Endothelial cell of umbilical vein (primary cell): ENCODE measurements around the gene SLCO2A1. TPM values are rescaled to one million over a fixed set of nuclear protein-coding genes. Genes with fewer than 3 reads are reported as not detected.

Experiments
- BruUV-seq: library from RNA; stranded (reverse); fragments of 400-500 nt; replicated peaks from 2 replicates; lab custom pipeline; 2021; lab: Mats Ljungman, UMichigan
- CTCF ChIA-PET: fragments of 300-600, 350-600 bp; sonication (Branson Sonifier 250); formaldehyde crosslinking; loops from one replicate; lab custom pipeline; 2021; ENCODE audit warnings: antibody characterized with exemption, inconsistent platforms; lab: Charles Lee
- POLR2A ChIA-PET: fragments of 300-600, 350-600 bp; sonication (Branson Sonifier 250); formaldehyde crosslinking; loops from one replicate; lab custom pipeline; 2021; ENCODE audit warnings: antibody characterized with exemption, inconsistent platforms; lab: Charles Lee
- DNase-seq: peaks from one replicate; pipeline ENCODE4 v3.0.0-alpha.2; 2011; ENCODE audit warnings: low read depth, low spot score
- FAIRE-seq: peaks from 2 replicates; lab custom pipeline; 2011; peaks lifted over from hg19 to GRCh38; lab: Jason Lieb, UNC
- H2AFZ ChIP-seq: 2 replicates; pipeline ENCODE4 v1.6.0; 2012; ENCODE audit warnings: low read depth, low read length, control low read depth, inconsistent platforms
- H3K27ac ChIP-seq: 2 replicates; pipeline ENCODE4 v1.5.1; 2011; ENCODE audit warnings: low read depth, mild to moderate bottlenecking, control low read depth, low read length, moderate library complexity; ENCODE audit not compliant: insufficient read depth
- H3K27me3 ChIP-seq, 2 experiments: 2 replicates each; pipeline versions ENCODE4 v1.6.0 to v1.6.1; 2011; ENCODE audit warnings: low read length in 2 of 2, mixed read lengths in 1 of 2; ENCODE audit not compliant: control insufficient read depth in 2 of 2, insufficient read depth in 2 of 2
- H3K36me3 ChIP-seq, 2 experiments: 2 replicates in 1 of 2; 3 replicates in 1 of 2; pipeline ENCODE4 v1.5.1; 2011; ENCODE audit warnings: low read length in 2 of 2, mild to moderate bottlenecking in 1 of 2, moderate library complexity in 1 of 2; ENCODE audit not compliant: control insufficient read depth in 2 of 2, insufficient read depth in 2 of 2; ENCODE audit errors: extremely low read depth in 1 of 2
- H3K4me1 ChIP-seq: 3 replicates; pipeline ENCODE4 v1.5.1; 2011; ENCODE audit warnings: mild to moderate bottlenecking, low read length; ENCODE audit not compliant: control insufficient read depth, insufficient read depth; ENCODE audit errors: extremely low read depth
- H3K4me2 ChIP-seq: 2 replicates; pipeline ENCODE4 v1.6.1; 2011; ENCODE audit warnings: low read length, control low read depth, mixed read lengths; ENCODE audit not compliant: insufficient read depth
- H3K4me3 ChIP-seq, 3 experiments: fragments of 200-600 bp in 1 of 3; sonication (generic), shearing (Covaris generic) in 1 of 3; replicated peaks in 1 of 3; 2 replicates each; pipeline ENCODE4 v1.5.1; 2011 to 2016; ENCODE audit warnings: control low read depth in 3 of 3, low read length in 3 of 3, mild to moderate bottlenecking in 2 of 3, inconsistent platforms in 1 of 3, low read depth in 1 of 3, moderate library complexity in 1 of 3; ENCODE audit not compliant: insufficient read depth in 1 of 3
- H3K79me2 ChIP-seq: 2 replicates; pipeline ENCODE4 v1.6.0; 2012; ENCODE audit warnings: low read length, inconsistent platforms; ENCODE audit not compliant: control insufficient read depth, insufficient read depth
- H3K9ac ChIP-seq: replicated peaks from 2 replicates; pipeline ENCODE3; 2011; ENCODE audit warnings: low read length, control low read depth; ENCODE audit not compliant: insufficient read depth; ENCODE audit errors: extremely low read depth
- H3K9me1 ChIP-seq: replicated peaks from 3 replicates; pipeline ENCODE4 v1.6.0; 2011; ENCODE audit warnings: mild to moderate bottlenecking, low read length; ENCODE audit not compliant: control insufficient read depth, insufficient read depth; ENCODE audit errors: extremely low read depth
- H3K9me3 ChIP-seq: replicated peaks from 2 replicates; pipeline ENCODE4 v1.5.1; 2012; ENCODE audit warnings: low read length, inconsistent platforms; ENCODE audit not compliant: control insufficient read depth, insufficient read depth
- H4K20me1 ChIP-seq: replicated peaks from 2 replicates; pipeline ENCODE3; 2011; ENCODE audit warnings: mild to moderate bottlenecking, low read length; ENCODE audit not compliant: control insufficient read depth, insufficient read depth; ENCODE audit errors: extremely low read depth
- EZH2 ChIP-seq: IDR thresholded peaks from 2 replicates; pipeline ENCODE4 v1.6.1; 2012; ENCODE audit warnings: borderline replicate concordance, low read depth, mild to moderate bottlenecking, moderate library complexity, low read length, inconsistent platforms; ENCODE audit not compliant: severe bottlenecking
- FOS ChIP-seq: IDR thresholded peaks from 2 replicates; pipeline ENCODE4 v1.6.1; 2011; ENCODE audit warnings: mild to moderate bottlenecking, low read length, moderate library complexity, borderline replicate concordance; ENCODE audit not compliant: insufficient read depth
- GATA2 ChIP-seq: IDR thresholded peaks from 2 replicates; pipeline ENCODE4 v1.7.0; 2011; ENCODE audit warnings: low read depth, mild to moderate bottlenecking, moderate library complexity, mixed read lengths, low read length; ENCODE audit not compliant: insufficient read length, insufficient read depth
- JUN ChIP-seq: IDR thresholded peaks from 2 replicates; pipeline ENCODE4 v1.6.1; 2011; ENCODE audit warnings: borderline replicate concordance, low read depth; ENCODE audit not compliant: insufficient read length, insufficient read depth
- MYC ChIP-seq: IDR thresholded peaks from one replicate; pipeline ENCODE4 v1.6.1; 2011; ENCODE audit warnings: mild to moderate bottlenecking, low read depth, low read length
- POLR2A ChIP-seq: IDR thresholded peaks from 2 replicates; pipeline ENCODE4 v1.6.1; 2012; ENCODE audit warnings: low read depth, mild to moderate bottlenecking, control low read depth, low read length
- POLR2AphosphoS5 ChIP-seq: IDR thresholded peaks from 2 replicates; pipeline ENCODE4 v1.6.1; 2012; ENCODE audit warnings: low read depth, mild to moderate bottlenecking, control low read depth, low read length, moderate library complexity; ENCODE audit not compliant: insufficient read depth
- dilution Hi-C: fragments of 300-500 bp; cut with MboI; formaldehyde crosslinking; loops from one replicate; pipeline ENCODE4 v1.15.0; 2019; ENCODE audit warnings: low sequenced_read_pairs; ENCODE audit not compliant: extremely low pct_ligation_motif_present
- intact Hi-C: fragments of 100-400 bp; cut with micrococcal nuclease; formaldehyde crosslinking; loops from one replicate; pipeline ENCODE4 v1.10.0; 2022
- polyA plus RNA-seq, 4 experiments: library from polyadenylated mRNA; depleted of rRNA in 3 of 4; stranded (reverse) in 3 of 4; unstranded in 1 of 4; fragments of >200 nt; gene quantifications; 2 replicates each; pipeline versions ENCODE4 v1.2.1 to v1.2.3, GENCODE V29; 2011 to 2012; ENCODE audit warnings: missing spikeins in 1 of 4
- total RNA-seq: library from RNA; stranded (reverse); gene quantifications from 2 replicates; pipeline ENCODE4 v1.2.3, GENCODE V29; 2021
- TF ChIP-seq, protein P1 (sequence below): IDR thresholded peaks from 2 replicates; pipeline ENCODE4 v1.6.1; 2011; ENCODE audit not compliant: insufficient read depth, insufficient read length
- TF ChIP-seq, protein P2 (sequence below), 2 donors: IDR thresholded peaks; 1 replicate in 1 of 2; 2 replicates in 1 of 2; pipeline ENCODE4 v1.5.1; 2011; ENCODE audit warnings: low read length in 2 of 2, mild to moderate bottlenecking in 2 of 2, moderate library complexity in 2 of 2, control low read depth in 1 of 2, inconsistent platforms in 1 of 2, low read depth in 1 of 2; ENCODE audit not compliant: insufficient read depth in 1 of 2; ENCODE audit errors: extremely low read depth in 1 of 2

The SLCO2A1 gene
- total and polyA plus RNA-seq, 2 donors (not counting 3 experiments of a cell fraction or from before 2014, with no cell fraction given) = 1.4 to 11.9 TPM

DNA sequence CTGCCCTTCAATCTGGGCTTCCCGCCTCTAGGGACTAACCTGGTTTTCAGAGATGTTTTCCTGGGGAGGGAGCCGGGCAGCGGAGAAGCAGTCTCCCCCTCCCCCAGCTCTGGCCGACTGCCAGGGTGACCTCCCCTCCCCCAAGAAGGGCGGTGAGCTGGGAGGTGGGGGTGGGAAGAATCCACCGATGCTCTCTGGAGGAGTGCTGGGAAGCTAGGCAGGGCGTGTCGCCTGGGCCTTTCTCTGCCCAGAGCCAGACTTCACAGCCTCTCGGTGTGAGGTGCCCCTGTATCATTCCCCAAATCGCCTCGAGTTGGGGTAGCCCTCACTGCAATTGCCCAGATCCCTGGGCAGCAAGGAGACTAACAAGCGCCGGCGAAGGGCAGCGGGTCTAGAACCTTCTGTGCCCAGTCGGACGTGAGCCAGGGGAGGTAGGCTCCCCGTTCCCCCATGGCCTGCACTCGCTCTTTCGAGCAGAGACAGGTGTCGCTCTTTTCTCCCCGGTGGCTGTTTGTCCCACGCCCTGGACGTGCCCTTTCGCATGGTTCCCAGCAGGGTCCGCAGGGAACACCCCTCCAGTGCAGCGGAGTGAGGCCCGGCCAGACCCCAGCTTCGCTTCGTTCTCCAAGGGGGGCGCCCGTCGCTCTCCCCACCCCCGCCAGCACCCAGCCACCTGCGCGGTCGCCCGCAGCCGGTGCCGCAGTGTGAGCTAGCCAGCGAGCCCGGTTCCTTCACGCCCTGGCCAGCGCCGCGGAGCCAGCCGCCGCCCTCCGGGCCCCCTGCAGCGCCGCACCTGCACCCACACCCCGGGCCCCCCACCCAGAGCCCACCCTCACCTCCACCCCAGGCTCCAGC is 135.1 kb downstream of the SLCO2A1 start:
- Histone ChIP-seq H4K20me1 (no peaks in the 10 kb centered on the region), H3K79me2 (no peaks in the 10 kb centered on the region), H2AFZ (peak overlapping the region; percentile 9), H3K4me3 (peak overlapping the region in 1 of 3 experiments; percentile 67), H3K9me1 (no peaks in the 10 kb centered on the region), H3K9ac (no peak overlapping the region), H3K4me2 (no peak overlapping the region), H3K27me3 (peaks cover 11 to 18% of the 10 kb centered on the region in 2 experiments), H3K9me3 (no peaks in the 10 kb centered on the region), H3K27ac (no peak overlapping the region), H3K4me1 (peaks cover 6% of the 10 kb centered on the region), H3K36me3 (no peaks in the 10 kb centered on the region)
- POLR2A ChIA-PET = no interaction called here
- intact Hi-C loops (no loop called here), dilution Hi-C loops (no loop called here)
- TF ChIP-seq JUN = no peak
- TF ChIP-seq FOS = no peak
- peak; percentile 11 for TF ChIP-seq EZH2
- DNase-seq = no peak
- CTCF ChIA-PET = interaction anchor here (0.7 to 1.4 kb wide), 5 partner anchors 11 to 317 kb away, joined by 3 to 6 read pairs (median 3); no protein-coding TSS in a partner anchor
- BruUV-seq = no TSS peak
- FAIRE-seq = no peak

DNA sequence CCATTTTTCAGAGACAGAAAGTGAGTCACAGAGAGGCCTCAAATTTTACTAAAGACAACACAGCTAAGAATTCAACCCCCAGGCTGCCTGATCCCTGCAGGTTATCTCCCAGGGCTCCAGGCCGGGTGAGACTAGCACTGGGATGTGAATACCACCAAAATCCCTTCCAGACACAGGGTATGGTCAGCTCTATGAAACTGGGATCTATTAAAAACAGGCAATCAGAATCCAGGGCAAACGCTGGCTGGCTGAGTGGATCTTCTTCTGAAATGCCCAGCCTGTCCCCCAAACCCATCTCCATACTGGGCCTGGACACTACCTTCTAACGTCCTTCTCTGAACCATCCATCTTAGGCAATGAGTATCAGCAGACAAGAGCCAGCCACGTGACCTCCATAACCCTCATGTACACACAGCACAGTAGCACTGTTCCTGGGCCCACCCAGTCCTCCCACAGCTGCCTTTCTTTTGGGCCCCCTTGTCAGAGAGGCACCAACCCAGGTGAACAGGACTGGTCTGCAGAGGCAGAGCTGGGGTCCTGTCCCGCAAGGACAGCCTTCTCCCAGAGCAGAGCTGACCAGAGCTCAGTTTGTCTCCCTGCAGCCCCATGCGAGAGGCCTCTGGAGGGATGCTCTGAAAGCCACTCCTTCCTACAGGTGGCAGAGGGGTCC is 135.9 kb downstream of the SLCO2A1 start:
- no peaks in the 10 kb centered on the region for H3K9me1 ChIP-seq
- no peaks in the 10 kb centered on the region for H3K9me3 ChIP-seq
- DNase-seq (no peak), FAIRE-seq (no peak)
- H3K27ac ChIP-seq = no peak overlapping the region
- POLR2A ChIA-PET = no interaction called here
- TF ChIP-seq, protein P1, sequence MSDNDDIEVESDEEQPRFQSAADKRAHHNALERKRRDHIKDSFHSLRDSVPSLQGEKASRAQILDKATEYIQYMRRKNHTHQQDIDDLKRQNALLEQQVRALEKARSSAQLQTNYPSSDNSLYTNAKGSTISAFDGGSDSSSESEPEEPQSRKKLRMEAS = no peak
- no peak for TF ChIP-seq EZH2
- no peak for TF ChIP-seq JUN
- no peak for TF ChIP-seq MYC
- TF ChIP-seq, protein P2, sequence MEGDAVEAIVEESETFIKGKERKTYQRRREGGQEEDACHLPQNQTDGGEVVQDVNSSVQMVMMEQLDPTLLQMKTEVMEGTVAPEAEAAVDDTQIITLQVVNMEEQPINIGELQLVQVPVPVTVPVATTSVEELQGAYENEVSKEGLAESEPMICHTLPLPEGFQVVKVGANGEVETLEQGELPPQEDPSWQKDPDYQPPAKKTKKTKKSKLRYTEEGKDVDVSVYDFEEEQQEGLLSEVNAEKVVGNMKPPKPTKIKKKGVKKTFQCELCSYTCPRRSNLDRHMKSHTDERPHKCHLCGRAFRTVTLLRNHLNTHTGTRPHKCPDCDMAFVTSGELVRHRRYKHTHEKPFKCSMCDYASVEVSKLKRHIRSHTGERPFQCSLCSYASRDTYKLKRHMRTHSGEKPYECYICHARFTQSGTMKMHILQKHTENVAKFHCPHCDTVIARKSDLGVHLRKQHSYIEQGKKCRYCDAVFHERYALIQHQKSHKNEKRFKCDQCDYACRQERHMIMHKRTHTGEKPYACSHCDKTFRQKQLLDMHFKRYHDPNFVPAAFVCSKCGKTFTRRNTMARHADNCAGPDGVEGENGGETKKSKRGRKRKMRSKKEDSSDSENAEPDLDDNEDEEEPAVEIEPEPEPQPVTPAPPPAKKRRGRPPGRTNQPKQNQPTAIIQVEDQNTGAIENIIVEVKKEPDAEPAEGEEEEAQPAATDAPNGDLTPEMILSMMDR (IDR thresholded peaks at IDR 0.05; ENCODE audit: extremely low read depth in 1 of 2, insufficient read depth in 1 of 2, low read depth in 1 of 2, low read length in 2 of 2) = no peak
- TF ChIP-seq GATA2 = no peak
- no peak for TF ChIP-seq POLR2AphosphoS5
- TF ChIP-seq POLR2A = no peak
- H3K27me3 ChIP-seq = peaks cover 11 to 18% of the 10 kb centered on the region in 2 experiments
- intact Hi-C loops (no loop called here), dilution Hi-C loops (no loop called here)
- H3K4me1 ChIP-seq = peaks cover 6% of the 10 kb centered on the region
- no peak overlapping the region for H3K4me2 ChIP-seq
- CTCF ChIA-PET = interaction anchor here (0.8 to 1.4 kb wide), 3 partner anchors 13 to 318 kb away, joined by 3 to 6 read pairs (median 3); no protein-coding TSS in a partner anchor
- no peaks in the 10 kb centered on the region for H4K20me1 ChIP-seq
- no peak overlapping the region for H2AFZ ChIP-seq
- BruUV-seq = no TSS peak
- H3K9ac ChIP-seq = no peak overlapping the region
- no peak overlapping the region for H3K4me3 ChIP-seq
- H3K79me2 ChIP-seq = no peaks in the 10 kb centered on the region
- H3K36me3 ChIP-seq = no peaks in the 10 kb centered on the region
